Large intestine (tissue), 3 donors: Measurements from ENCODE around the gene FLAD1. TPM values are rescaled to one million over a fixed set of nuclear protein-coding genes. Genes with fewer than 3 reads are reported as not detected.

Source experiments
- DNase-seq, 2 donors: peaks; one replicate each; pipeline versions ENCODE4 v3.0.0 to v3.0.0-alpha.2; 2013
- H3K27ac ChIP-seq: one replicate; pipeline ENCODE4 v1.5.1; 2013; ENCODE audit warnings: low read length
- H3K27me3 ChIP-seq: 2 replicates; pipeline ENCODE4 v1.6.1; 2013; ENCODE audit warnings: low read length; ENCODE audit not compliant: control insufficient read depth, insufficient read depth
- H3K36me3 ChIP-seq: 2 replicates; pipeline ENCODE4 v1.6.1; 2013; ENCODE audit warnings: low read length; ENCODE audit not compliant: control insufficient read depth, insufficient read depth
- H3K4me1 ChIP-seq: one replicate; pipeline ENCODE4 v1.6.1; 2013; ENCODE audit warnings: low read length; ENCODE audit not compliant: control insufficient read depth, insufficient read depth
- H3K4me3 ChIP-seq: one replicate; pipeline ENCODE4 v1.5.1; 2013; ENCODE audit warnings: low read length
- H3K9me3 ChIP-seq: one replicate; pipeline ENCODE4 v1.6.1; 2013; ENCODE audit warnings: mild to moderate bottlenecking, low read depth, low read length, moderate library complexity; ENCODE audit not compliant: control insufficient read depth
- WGBS: methylation state at CpG from one replicate; pipeline ENCODE4 v1.1.5; 2013; ENCODE audit warnings: low lambda C conversion rate; ENCODE audit not compliant: insufficient coverage; 5-methylcytosine and 5-hydroxymethylcytosine counted together
- polyA plus RNA-seq: library from polyadenylated mRNA; unstranded; fragments of 120-200 nt; gene quantifications from one replicate; pipeline ENCODE4 v1.2.1, GENCODE V29; 2013

The FLAD1 gene
- polyA plus RNA-seq, 1 donor = 28.0 TPM

GRCh38 chr1:154940651-154941194 lies 42.4 kb upstream of the FLAD1 start:
- WGBS = no CpG with 5 or more reads among the region's 8 CpGs
- H3K4me3 ChIP-seq = no peak overlapping the region
- DNase-seq = no peak
- peaks cover 3% of the 10 kb centered on the region for H3K36me3 ChIP-seq
- no peak overlapping the region for H3K27ac ChIP-seq
- no peaks in the 10 kb centered on the region for H3K27me3 ChIP-seq
- H3K4me1 ChIP-seq = peaks cover 52% of the 10 kb centered on the region
- no peaks in the 10 kb centered on the region for H3K9me3 ChIP-seq

- Histone ChIP-seq H3K4me3 (no peak overlapping the region), H3K27me3 (no peaks in the 10 kb centered on the region), H3K9me3 (no peaks in the 10 kb centered on the region), H3K27ac (no peak overlapping the region), H3K36me3 (peaks cover 6% of the 10 kb centered on the region), H3K4me1 (peaks cover 50% of the 10 kb centered on the region)
- WGBS = no CpG with 5 or more reads among the region's 5 CpGs
- no peak for DNase-seq
Observed at GRCh38 chr1:154941333-154942013, 41.7 kb upstream of the FLAD1 start.

- H3K27ac ChIP-seq = peak overlapping the region; percentile 84
- H3K4me1 ChIP-seq = peaks cover 44% of the 10 kb centered on the region
- DNase-seq = peak in 1 of 2 donors; percentile 43
Observed at GRCh38 chr1:154943649-154944400, 39.3 kb upstream of the FLAD1 start.

GRCh38 chr1:154944401-154945159 lies 38.6 kb upstream of the FLAD1 start:
- WGBS = no CpG with 5 or more reads among the region's 9 CpGs
- Histone ChIP-seq H3K4me1 (peaks cover 40% of the 10 kb centered on the region), H3K27ac (peak overlapping the region; percentile 84), H3K9me3 (no peaks in the 10 kb centered on the region), H3K27me3 (no peaks in the 10 kb centered on the region), H3K4me3 (no peak overlapping the region), H3K36me3 (peaks cover 25% of the 10 kb centered on the region)
- DNase-seq = peak; percentile 87 to 93

More at GRCh38 chr1:154943649-154944400, 39.3 kb upstream of the FLAD1 start:
- WGBS = no CpG with 5 or more reads among the region's 6 CpGs
- H3K9me3 ChIP-seq = no peaks in the 10 kb centered on the region
- H3K36me3 ChIP-seq = peaks cover 25% of the 10 kb centered on the region
- no peak overlapping the region for H3K4me3 ChIP-seq
- no peaks in the 10 kb centered on the region for H3K27me3 ChIP-seq

GRCh38 chr1:154945160-154945961 lies 37.8 kb upstream of the FLAD1 start:
- no peaks in the 10 kb centered on the region for H3K9me3 ChIP-seq
- peak overlapping the region; percentile 84 for H3K27ac ChIP-seq
- no peak overlapping the region for H3K4me3 ChIP-seq
- peaks cover 26% of the 10 kb centered on the region for H3K36me3 ChIP-seq
- DNase-seq = no peak
- H3K4me1 ChIP-seq = peaks cover 40% of the 10 kb centered on the region
- WGBS = no CpG with 5 or more reads among the region's 15 CpGs
- H3K27me3 ChIP-seq = no peaks in the 10 kb centered on the region

GRCh38 chr1:154945962-154946850 lies 36.9 kb upstream of the FLAD1 start:
- no peak for DNase-seq
- H3K36me3 ChIP-seq = peaks cover 34% of the 10 kb centered on the region
- no peak overlapping the region for H3K4me3 ChIP-seq
- WGBS = 80% methylated on average over 2 of the region's 17 CpGs
- peaks cover 40% of the 10 kb centered on the region for H3K4me1 ChIP-seq
- H3K27me3 ChIP-seq = no peaks in the 10 kb centered on the region
- H3K27ac ChIP-seq = no peak overlapping the region
- H3K9me3 ChIP-seq = no peaks in the 10 kb centered on the region

- Histone ChIP-seq H3K4me3 (no peak overlapping the region), H3K36me3 (peaks cover 42% of the 10 kb centered on the region), H3K4me1 (peaks cover 26% of the 10 kb centered on the region), H3K9me3 (no peaks in the 10 kb centered on the region), H3K27me3 (no peaks in the 10 kb centered on the region), H3K27ac (no peak overlapping the region)
- WGBS = no CpG with 5 or more reads among the region's 11 CpGs
- DNase-seq = no peak
Observed at GRCh38 chr1:154948079-154948478, 35.1 kb upstream of the FLAD1 start.

GRCh38 chr1:154951901-154952657 lies 31.1 kb upstream of the FLAD1 start:
- WGBS = no CpG with 5 or more reads among the region's 15 CpGs
- Histone ChIP-seq H3K27ac (no peak overlapping the region), H3K36me3 (peaks cover 34% of the 10 kb centered on the region), H3K4me1 (peaks cover 29% of the 10 kb centered on the region), H3K4me3 (no peak overlapping the region), H3K9me3 (no peaks in the 10 kb centered on the region), H3K27me3 (no peaks in the 10 kb centered on the region)
- no peak for DNase-seq
